Neuronal stem cell (in vitro differentiated cells): Measurements from ENCODE around the gene TSC22D3.

Experiments
- DNase-seq: peaks from one replicate; pipeline ENCODE4 v3.0.0-alpha.2; 2013; ENCODE audit warnings: low spot score
- H2AFZ ChIP-seq: one replicate; pipeline ENCODE4 v1.6.1; 2013; ENCODE audit warnings: mild to moderate bottlenecking, low read length, inconsistent platforms
- H2AK5ac ChIP-seq: 2 replicates; pipeline ENCODE4 v1.6.1; 2013; ENCODE audit warnings: low read depth, mild to moderate bottlenecking, inconsistent platforms, low read length, moderate library complexity, mixed read lengths
- H2BK120ac ChIP-seq: 2 replicates; pipeline ENCODE4 v1.6.1; 2013; ENCODE audit warnings: low read depth, mild to moderate bottlenecking, inconsistent platforms, low read length, moderate library complexity, mixed read lengths
- H2BK12ac ChIP-seq: one replicate; pipeline ENCODE4 v1.6.1; 2013; ENCODE audit warnings: low read length, inconsistent platforms
- H2BK15ac ChIP-seq: 2 replicates; pipeline ENCODE4 v1.6.1; 2013; ENCODE audit warnings: mild to moderate bottlenecking, low read length, inconsistent platforms, mixed read lengths
- H2BK5ac ChIP-seq: one replicate; pipeline ENCODE4 v1.6.1; 2013; ENCODE audit warnings: inconsistent platforms, mild to moderate bottlenecking, low read length, moderate library complexity
- H3K14ac ChIP-seq: one replicate; pipeline ENCODE4 v1.6.1; 2013; ENCODE audit warnings: low read length, inconsistent platforms
- H3K18ac ChIP-seq: 2 replicates; pipeline ENCODE4 v1.6.1; 2013; ENCODE audit warnings: low read length, inconsistent platforms
- H3K23ac ChIP-seq: 2 replicates; pipeline ENCODE4 v1.6.1; 2013; ENCODE audit warnings: low read depth, mild to moderate bottlenecking, mixed read lengths, low read length, inconsistent platforms; ENCODE audit not compliant: poor library complexity
- H3K27ac ChIP-seq: replicated peaks from 3 replicates; pipeline ENCODE4 v1.5.1; 2013; ENCODE audit warnings: low read length, inconsistent platforms
- H3K27me3 ChIP-seq, 3 experiments: 2 replicates each; pipeline ENCODE4 v1.6.1; 2013; ENCODE audit warnings: low read length in 3 of 3, mild to moderate bottlenecking in 2 of 3, inconsistent platforms in 1 of 3, low read depth in 1 of 3, mixed read lengths in 1 of 3, moderate library complexity in 1 of 3; ENCODE audit not compliant: control insufficient read depth in 3 of 3, insufficient read depth in 3 of 3
- H3K36me3 ChIP-seq, 2 donors: replicated peaks in 1 of 2; 2 replicates each; pipeline ENCODE4 v1.6.1; 2013; ENCODE audit warnings: low read length in 2 of 2; ENCODE audit not compliant: control insufficient read depth in 2 of 2, insufficient read depth in 2 of 2
- H3K4ac ChIP-seq: 2 replicates; pipeline ENCODE4 v1.6.1; 2013; ENCODE audit warnings: inconsistent platforms, mild to moderate bottlenecking, low read length, moderate library complexity
- H3K4me1 ChIP-seq, 2 donors: 1 replicate in 1 of 2; 2 replicates in 1 of 2; pipeline ENCODE4 v1.6.1; 2013; ENCODE audit warnings: low read length in 2 of 2, low read depth in 1 of 2; ENCODE audit not compliant: control insufficient read depth in 2 of 2, insufficient read depth in 1 of 2
- H3K4me2 ChIP-seq: one replicate; pipeline ENCODE4 v1.6.1; 2013; ENCODE audit warnings: mild to moderate bottlenecking, low read length, inconsistent platforms; ENCODE audit not compliant: insufficient read depth, poor library complexity, severe bottlenecking
- H3K4me3 ChIP-seq, 2 donors: 2 replicates each; pipeline ENCODE4 v1.5.1; 2013; ENCODE audit warnings: low read length in 2 of 2, mild to moderate bottlenecking in 2 of 2, inconsistent platforms in 1 of 2, moderate library complexity in 1 of 2
- H3K79me1 ChIP-seq: one replicate; pipeline ENCODE4 v1.6.1; 2013; ENCODE audit warnings: low read depth, mild to moderate bottlenecking, inconsistent platforms, low read length, moderate library complexity
- H3K9ac ChIP-seq: one replicate; pipeline ENCODE4 v1.6.1; 2013; ENCODE audit warnings: mild to moderate bottlenecking, low read depth, low read length, inconsistent platforms; ENCODE audit not compliant: poor library complexity
- H3K9me3 ChIP-seq, 2 donors: replicated peaks in 1 of 2; 2 replicates each; pipeline versions ENCODE3 to v1.6.1; 2013; ENCODE audit warnings: low read length in 2 of 2, mild to moderate bottlenecking in 2 of 2, inconsistent platforms in 1 of 2, low read depth in 1 of 2, mixed read lengths in 1 of 2, moderate library complexity in 1 of 2; ENCODE audit not compliant: control insufficient read depth in 2 of 2, insufficient read depth in 1 of 2
- H4K8ac ChIP-seq: one replicate; pipeline ENCODE4 v1.6.1; 2013; ENCODE audit warnings: low read depth, mild to moderate bottlenecking, inconsistent platforms, low read length, moderate library complexity
- H4K91ac ChIP-seq: one replicate; pipeline ENCODE4 v1.6.1; 2013; ENCODE audit warnings: low read length, low read depth, mild to moderate bottlenecking, inconsistent platforms; ENCODE audit not compliant: poor library complexity
- WGBS, 2 donors: extraction: QIAGEN DNeasy Blood & Tissue Kit; methylation state at CpG; one replicate each; pipeline ENCODE4 v1.1.7; 2013; ENCODE audit warnings: missing lambda C conversion rate in 2 of 2, mixed read lengths in 1 of 2; ENCODE audit not compliant: insufficient read length in 2 of 2, insufficient replicate concordance in 1 of 2; ENCODE audit errors: extremely low coverage in 2 of 2; 5-methylcytosine and 5-hydroxymethylcytosine counted together

The TSC22D3 gene

DNA sequence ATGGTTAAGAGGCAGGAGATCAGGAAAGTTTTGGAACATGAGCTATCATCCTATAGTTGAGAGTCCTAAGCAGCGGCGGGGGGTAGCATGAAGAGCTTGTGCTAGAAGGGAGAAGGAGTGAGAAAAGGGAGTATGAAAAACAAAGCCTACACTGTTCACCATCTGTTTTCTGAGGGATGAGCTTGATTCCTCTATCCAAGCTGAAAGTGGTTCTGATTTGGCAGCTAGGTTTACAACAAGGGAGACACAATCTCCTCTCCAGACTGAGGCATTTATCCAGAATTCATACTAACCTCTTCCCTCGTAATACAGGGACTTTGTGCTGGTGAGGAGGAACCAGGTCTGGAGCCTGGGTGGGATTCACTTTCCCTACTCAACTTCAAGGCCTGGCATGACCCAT lies 23.5 kb downstream of the TSC22D3 start:
- Histone ChIP-seq H3K4me3 (no peak overlapping the region), H3K9ac (no peak overlapping the region), H3K18ac (no peak overlapping the region), H3K14ac (no peak overlapping the region), H3K27ac (no peak overlapping the region), H2AFZ (no peak overlapping the region), H3K27me3 (peaks cover 0 to 51% (median 0%) of the 10 kb centered on the region in 3 experiments), H3K4me1 (peaks cover 0 to 5% of the 10 kb centered on the region in 2 donors), H2BK15ac (no peak overlapping the region), H3K4me2 (no peak overlapping the region), H2BK5ac (no peak overlapping the region), H2AK5ac (no peak overlapping the region), H4K8ac (no peak overlapping the region), H3K4ac (no peak overlapping the region), H2BK120ac (no peak overlapping the region), H3K79me1 (no peaks in the 10 kb centered on the region), H3K9me3 (no peaks in the 10 kb centered on the region), H4K91ac (no peak overlapping the region), H3K36me3 (no peaks in the 10 kb centered on the region), H2BK12ac (no peak overlapping the region), H3K23ac (no peak overlapping the region)
- no peak for DNase-seq
- no CpG with 5 or more reads among the region's 3 CpGs for WGBS, 2 donors

DNA sequence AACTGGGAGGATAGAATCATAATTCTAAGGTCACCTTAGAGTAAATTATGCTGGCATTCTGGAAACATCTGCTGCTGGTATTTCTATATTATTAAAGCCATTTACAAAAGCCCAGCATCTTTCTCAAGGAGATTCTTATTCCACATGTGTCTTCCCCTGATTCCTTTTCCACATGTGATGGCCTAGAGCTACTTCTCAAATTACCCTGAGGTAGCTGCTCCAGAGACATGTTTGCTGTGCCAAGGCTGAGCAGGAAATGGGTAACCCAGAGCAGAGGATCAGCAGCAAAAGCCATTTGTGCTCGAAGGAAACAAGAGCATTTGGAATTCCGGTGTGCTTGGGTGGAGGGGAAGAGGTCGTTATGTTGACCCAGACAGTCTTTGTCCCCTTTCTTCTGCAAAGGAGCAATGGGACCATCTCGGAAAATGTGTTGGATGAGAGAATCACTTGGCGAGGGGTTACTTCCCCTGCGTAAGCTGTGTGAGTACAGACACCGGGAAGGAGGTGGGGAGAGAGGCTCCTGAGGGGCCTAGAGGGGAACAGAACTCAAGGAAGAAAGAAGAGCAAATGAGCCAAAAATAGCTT lies 24.6 kb downstream of the TSC22D3 start:
- H2BK12ac ChIP-seq: no peak overlapping the region
- no peak overlapping the region for H4K91ac ChIP-seq
- no peak overlapping the region for H2BK5ac ChIP-seq

DNA sequence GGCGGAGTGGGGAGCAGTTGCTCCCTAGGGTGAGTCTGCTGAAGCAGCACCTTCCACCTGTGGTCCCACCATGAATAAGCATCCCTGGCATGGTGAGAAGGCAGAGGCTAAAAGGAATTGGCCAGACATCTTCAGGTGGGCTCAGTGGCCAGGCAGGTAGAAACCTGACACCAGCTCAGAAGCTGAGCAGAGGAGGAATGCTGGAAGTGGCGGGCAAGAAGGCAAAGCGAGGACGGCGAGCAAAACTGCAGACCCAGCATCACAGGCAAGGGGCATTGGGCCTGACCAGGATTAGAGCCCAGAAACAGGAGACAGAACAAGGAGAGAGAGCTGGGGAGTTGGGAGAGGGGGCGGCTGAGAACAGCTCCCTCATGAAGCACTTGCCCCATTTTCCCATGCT lies 25.3 kb downstream of the TSC22D3 start:
- Histone ChIP-seq H3K79me1 (no peaks in the 10 kb centered on the region), H2AK5ac (no peak overlapping the region), H3K36me3 (no peaks in the 10 kb centered on the region), H2BK5ac (no peak overlapping the region), H3K9me3 (no peaks in the 10 kb centered on the region), H3K4me3 (no peak overlapping the region), H2BK12ac (no peak overlapping the region), H4K91ac (no peak overlapping the region), H3K4ac (no peak overlapping the region), H2BK120ac (no peak overlapping the region), H3K23ac (no peak overlapping the region), H3K4me1 (peaks cover 0 to 6% of the 10 kb centered on the region in 2 donors), H3K9ac (no peak overlapping the region), H3K14ac (no peak overlapping the region), H2BK15ac (no peak overlapping the region), H2AFZ (no peak overlapping the region), H4K8ac (no peak overlapping the region), H3K27ac (no peak overlapping the region), H3K4me2 (no peak overlapping the region), H3K18ac (no peak overlapping the region), H3K27me3 (peaks cover 0 to 61% (median 0%) of the 10 kb centered on the region in 3 experiments)
- WGBS, 2 donors: no CpG with 5 or more reads among the region's 6 CpGs
- no peak for DNase-seq

More for the DNA sequence above, 24.6 kb downstream of the TSC22D3 start:
- H3K4ac ChIP-seq: no peak overlapping the region
- H4K8ac ChIP-seq: no peak overlapping the region
- H3K27me3 ChIP-seq: peaks cover 0 to 59% (median 0%) of the 10 kb centered on the region in 3 experiments
- H3K4me3 ChIP-seq: no peak overlapping the region
- no peak overlapping the region for H3K18ac ChIP-seq
- DNase-seq: no peak
- no peaks in the 10 kb centered on the region for H3K36me3 ChIP-seq
- no peak overlapping the region for H3K14ac ChIP-seq
- no peak overlapping the region for H2BK120ac ChIP-seq
- H2BK15ac ChIP-seq: no peak overlapping the region
- H3K23ac ChIP-seq: no peak overlapping the region
- H3K4me1 ChIP-seq: peaks cover 0 to 6% of the 10 kb centered on the region in 2 donors
- no peaks in the 10 kb centered on the region for H3K9me3 ChIP-seq
- H2AFZ ChIP-seq: no peak overlapping the region
- H2AK5ac ChIP-seq: no peak overlapping the region
- no peak overlapping the region for H3K27ac ChIP-seq
- no peak overlapping the region for H3K4me2 ChIP-seq
- H3K79me1 ChIP-seq: no peaks in the 10 kb centered on the region
- WGBS, 2 donors: no CpG with 5 or more reads among the region's 7 CpGs
- H3K9ac ChIP-seq: no peak overlapping the region

DNA sequence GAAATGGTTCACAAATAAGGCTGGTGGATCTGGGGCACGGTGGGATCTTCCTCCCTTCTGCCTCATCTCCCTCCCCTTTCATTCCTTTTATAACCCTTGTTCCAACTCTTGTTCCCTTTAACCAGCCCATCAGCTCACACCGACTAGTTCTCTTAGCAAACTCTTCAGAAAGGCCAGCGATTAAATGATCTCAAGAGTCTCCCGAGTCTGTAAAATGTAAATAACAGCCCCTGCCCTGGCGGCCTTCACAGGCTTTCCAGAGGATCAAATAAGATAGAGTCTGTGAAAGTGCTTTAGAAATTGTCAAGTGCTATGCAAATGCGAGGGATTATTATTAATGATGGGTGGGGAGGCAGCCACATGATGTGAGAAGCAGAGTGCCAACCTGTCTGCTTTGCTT lies 27.1 kb downstream of the TSC22D3 start:
- H3K4me1 ChIP-seq: peaks cover 0 to 6% of the 10 kb centered on the region in 2 donors
- H2AK5ac ChIP-seq: no peak overlapping the region
- no peak overlapping the region for H3K9ac ChIP-seq
- no peak overlapping the region for H3K23ac ChIP-seq
- H4K91ac ChIP-seq: no peak overlapping the region
- no peak overlapping the region for H2BK12ac ChIP-seq
- no peaks in the 10 kb centered on the region for H3K79me1 ChIP-seq
- H2BK15ac ChIP-seq: no peak overlapping the region
- no peaks in the 10 kb centered on the region for H3K36me3 ChIP-seq
- H3K4me2 ChIP-seq: no peak overlapping the region
- H3K9me3 ChIP-seq: no peaks in the 10 kb centered on the region
- no peak overlapping the region for H2BK120ac ChIP-seq
- WGBS, 2 donors: no CpG with 5 or more reads among the region's 6 CpGs
- no peak overlapping the region for H3K4ac ChIP-seq
- H2AFZ ChIP-seq: no peak overlapping the region
- no peak overlapping the region for H3K14ac ChIP-seq
- no peak overlapping the region for H3K18ac ChIP-seq
- no peak overlapping the region for H2BK5ac ChIP-seq
- DNase-seq: no peak
- peaks cover 0 to 69% (median 0%) of the 10 kb centered on the region in 3 experiments for H3K27me3 ChIP-seq
- no peak overlapping the region for H3K27ac ChIP-seq
- H3K4me3 ChIP-seq: no peak overlapping the region
- H4K8ac ChIP-seq: no peak overlapping the region
